CD4-positive, alpha-beta T cell treated with Interleukin-10 for 1 hour (primary cell): Measurements from ENCODE around the gene PPFIBP2.

Experiments used
- DNase-seq: peaks from one replicate; pipeline ENCODE4 v3.0.0-alpha.2; 2020

The PPFIBP2 gene

DNA sequence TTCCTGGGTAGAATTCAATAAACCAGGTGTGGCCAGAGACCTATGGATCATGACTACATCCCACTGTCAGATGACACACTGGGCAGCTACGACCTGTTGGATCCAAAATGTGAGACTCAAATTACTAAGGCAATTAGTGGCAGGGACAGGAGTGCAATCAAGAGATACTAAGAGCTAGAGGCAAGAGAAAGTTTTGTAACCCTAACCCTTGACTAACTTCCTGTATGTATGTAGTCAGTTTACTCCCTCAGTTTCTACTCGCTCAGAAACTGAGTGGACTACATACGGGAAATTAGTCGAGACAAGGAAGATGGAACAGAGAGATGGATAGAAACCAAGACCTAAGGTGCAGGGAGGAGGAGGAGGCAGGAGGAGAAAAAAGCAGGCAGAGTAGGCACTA, 156.8 kb downstream of the PPFIBP2 start:
- no peak for DNase-seq

DNA sequence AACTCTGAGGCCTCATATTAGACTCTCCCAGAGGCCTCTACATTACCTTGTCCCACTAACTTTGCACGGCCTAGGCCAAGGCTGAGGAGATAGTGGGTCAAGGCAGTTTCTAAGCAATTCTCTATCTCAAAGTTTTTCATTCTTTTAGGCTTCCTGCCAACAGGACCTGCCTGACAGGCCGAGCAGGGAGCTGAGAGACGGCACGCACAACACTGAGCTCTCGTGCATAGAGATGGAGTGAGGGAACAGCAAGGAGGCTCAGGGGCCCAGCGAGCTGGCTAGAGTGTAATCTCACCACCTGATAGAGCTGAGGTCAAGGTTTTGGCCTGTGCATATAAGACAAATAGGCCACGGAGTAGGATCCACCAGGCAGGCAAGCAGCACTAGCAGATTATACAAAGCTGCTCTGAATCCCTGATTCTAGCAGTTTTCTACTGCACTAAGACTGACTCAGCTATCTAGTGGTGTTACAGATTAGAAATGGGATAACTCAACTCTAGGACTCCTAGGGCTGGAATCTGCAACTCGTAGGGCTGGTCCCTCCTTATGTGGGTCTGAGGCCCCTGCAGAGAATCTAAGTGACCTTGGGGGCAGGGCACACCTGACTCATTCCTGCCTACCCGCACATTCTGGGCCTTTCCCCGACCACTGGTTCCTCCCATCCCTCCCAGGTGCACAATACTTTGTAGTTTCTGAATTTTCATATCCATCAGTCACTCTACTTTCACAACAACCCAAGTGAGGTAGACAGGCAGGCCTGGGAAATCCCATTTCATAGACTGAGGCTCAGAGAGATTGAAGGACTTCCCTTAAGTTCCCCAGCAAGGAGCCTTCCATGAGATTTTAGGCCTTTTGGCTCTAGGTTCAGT, 157.8 kb downstream of the PPFIBP2 start:
- DNase-seq, result no peak

GRCh38 chr11:7672276-7672959, 158.6 kb downstream of the PPFIBP2 start:
- no peak for DNase-seq

GRCh38 chr11:7672960-7673723, 159.3 kb downstream of the PPFIBP2 start, which contains the start of gene CYB5R2:
Gene CYB5R2 (minus strand): TSS chr11:7673500. CDS start chr11:7672825, 675 bp downstream.
- DNase-seq, result no peak

DNA sequence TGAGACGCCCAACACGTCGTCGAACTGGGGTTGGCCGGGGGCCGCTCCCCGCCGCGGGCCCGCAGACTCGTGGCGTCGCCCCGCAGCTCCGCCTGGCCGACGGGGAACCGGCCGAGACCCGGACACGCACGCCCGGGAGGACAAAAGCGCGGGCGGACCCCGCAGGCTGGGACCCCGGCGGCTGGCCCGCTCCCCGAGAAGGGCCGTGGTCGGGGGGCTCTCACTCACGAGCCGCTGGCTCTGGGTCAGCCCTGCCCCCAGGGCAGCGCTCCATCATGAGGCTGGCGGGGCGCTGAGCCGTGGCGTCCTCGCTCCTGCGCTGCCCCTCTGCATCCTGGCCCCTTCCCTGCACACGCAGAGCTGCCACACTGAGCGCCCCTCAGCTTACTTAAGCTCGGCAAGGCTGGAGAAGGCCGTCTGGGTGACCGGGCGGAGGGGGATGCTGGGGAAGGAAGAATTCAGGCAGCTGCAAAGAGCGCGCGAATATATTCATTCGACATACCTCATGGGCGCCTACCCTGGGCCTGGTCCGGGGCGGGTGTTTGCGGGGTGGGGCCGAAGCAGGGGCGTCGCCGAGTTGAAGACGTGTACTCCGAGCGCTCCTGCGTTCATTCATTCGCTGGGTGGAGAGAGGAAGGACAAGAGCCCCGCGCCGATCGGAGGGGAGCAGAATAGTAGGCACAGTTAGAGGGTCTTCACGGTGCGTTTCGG, 160.1 kb downstream of the PPFIBP2 start:
- DNase-seq, result no peak

- DNase-seq, result no peak
Measured at GRCh38 chr11:7675631-7676030, 161.8 kb downstream of the PPFIBP2 start.

DNA sequence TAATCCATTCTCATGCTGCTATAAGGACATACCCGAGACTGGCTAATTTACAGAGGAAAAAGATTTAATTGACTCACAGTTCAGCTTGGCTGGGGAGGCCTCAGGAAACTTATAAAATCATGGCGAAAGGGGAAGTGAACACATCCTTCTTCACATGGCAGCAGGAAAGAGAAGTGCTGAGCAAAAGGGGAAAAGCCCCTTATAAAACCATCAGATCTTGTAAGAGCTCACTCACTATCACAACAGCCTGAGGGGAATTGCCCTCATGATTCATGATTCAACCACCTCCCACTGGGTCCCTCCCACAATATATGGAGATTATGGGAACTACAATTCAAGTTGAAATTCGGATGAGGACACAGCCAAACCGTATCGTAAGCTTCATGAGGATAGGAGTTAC, 163.3 kb downstream of the PPFIBP2 start:
- no peak for DNase-seq

DNA sequence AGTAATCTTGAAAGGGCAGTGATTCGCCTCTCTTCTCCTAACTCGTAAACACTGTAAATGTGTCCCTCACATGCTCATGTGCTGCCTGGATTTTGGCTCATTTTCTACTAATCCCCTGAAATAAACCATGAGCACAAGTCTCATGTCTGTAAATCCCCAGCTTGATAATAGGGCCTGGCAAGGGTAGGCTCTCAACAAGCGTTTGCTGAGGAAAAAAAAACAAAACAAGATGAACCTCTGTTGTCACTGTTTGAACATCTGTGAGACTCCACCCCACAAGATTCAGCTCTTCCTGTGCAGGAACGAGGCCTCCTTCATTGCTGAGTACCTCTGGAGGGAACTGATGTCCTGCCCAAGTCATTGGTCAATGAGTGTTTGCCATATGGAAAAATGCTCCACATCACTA, 164.0 kb downstream of the PPFIBP2 start:
- no peak for DNase-seq

DNA sequence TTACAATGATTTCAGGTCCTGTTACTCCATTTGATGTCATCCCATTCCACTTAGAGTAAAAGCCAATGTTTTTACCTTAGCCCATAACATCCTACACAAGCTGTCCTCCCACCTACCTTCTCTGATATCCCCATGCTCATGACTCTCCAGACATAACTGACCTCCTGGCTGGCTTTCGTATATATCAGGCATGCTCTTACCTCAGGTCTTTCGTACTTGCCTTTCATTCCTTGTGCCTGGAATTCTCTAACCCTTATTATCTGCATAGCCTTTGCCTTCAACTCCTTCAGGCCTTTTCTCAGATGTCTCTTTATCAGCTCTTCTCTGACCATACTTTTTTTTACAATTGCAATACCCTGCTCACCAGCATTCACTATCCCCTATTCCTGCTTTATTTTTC, 169.8 kb downstream of the PPFIBP2 start:
- no peak for DNase-seq

DNA sequence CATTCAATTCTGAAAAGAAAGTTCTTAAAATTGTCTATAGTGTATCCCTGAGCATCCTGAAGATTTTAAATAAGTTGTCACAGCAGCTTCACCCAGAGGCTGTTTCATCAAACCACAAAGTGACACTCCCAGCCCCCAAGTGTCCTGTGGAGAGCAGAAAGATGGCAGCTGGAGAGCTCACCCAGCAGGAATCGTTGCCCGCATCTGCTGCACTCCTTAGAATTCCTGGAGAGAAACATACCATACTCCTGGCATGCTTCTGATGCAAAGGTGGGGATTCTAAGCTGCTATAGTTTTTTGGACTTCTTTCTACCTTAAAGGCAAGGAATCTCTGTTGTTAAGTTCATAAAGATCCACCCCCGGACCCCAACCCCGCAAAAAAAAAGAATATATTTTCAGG, 173.0 kb downstream of the PPFIBP2 start:
- no peak for DNase-seq

DNA sequence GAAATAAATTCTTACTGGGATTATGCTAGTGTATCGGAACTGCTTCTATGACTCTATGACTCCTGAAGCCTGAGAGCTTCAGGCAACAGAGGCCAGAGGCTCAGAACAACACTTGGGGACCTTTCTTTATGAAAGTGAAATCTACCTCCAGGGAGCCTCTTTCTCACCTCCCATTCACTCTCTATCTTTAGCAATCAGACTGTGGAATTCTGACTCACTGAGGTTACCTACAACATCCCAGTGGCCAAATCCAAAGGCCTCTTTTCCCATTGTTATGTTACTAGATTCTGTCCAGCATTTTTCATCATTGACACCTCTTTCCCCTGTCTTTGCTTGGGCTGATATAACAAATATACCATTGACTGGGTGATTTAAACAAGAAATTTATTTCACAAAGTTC, 173.6 kb downstream of the PPFIBP2 start:
- no peak for DNase-seq

- DNase-seq, result peak; percentile 21
Measured at GRCh38 chr11:7688238-7688826, 174.5 kb downstream of the PPFIBP2 start.

GRCh38 chr11:7689239-7689638, 175.4 kb downstream of the PPFIBP2 start:
- no peak for DNase-seq

DNA sequence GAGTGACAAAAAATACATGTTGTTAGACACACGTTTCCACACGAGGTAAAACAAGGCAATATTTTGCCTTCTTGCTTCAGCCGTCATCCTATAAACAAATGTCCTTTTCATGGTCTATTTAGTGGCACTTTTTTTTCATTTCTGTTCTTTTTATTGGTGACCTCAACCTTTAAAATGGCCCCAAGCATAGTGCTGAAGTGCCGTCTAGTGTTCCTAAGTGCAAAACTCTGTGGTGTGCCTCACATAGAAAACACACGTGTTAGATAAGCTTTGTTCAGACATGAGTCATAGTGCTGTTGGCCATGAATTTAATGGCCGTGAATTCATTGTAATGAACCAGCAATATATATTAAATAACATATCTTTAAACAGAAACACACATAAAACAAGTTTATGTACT, 176.8 kb downstream of the PPFIBP2 start:
- no peak for DNase-seq

DNA sequence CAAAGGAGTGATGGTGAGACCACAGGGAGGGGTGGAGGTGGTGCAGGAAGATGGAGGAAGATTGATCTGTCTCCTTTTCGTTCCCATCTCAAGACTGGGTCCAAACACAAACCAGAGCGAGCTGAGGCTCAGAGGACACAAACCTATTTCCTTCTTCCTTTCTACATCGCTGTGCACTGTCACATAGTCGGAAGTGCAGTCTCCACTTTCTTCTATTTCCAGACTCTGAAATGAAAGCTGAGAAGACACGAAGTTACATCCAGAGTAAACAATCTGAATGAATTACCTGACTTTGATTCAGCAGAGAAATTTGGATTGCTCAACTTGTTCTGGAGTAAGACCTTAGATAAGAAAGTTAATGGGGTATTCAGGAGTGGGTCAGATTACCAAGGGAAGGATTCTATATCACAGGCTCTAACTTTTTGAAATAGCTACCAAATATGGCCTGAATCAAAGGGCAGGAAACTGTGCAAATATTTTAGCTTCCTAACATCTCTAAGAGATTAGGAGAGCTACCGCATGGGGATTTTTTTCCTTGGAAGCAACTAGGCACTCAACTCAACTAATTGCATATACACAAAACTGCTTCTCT, 178.1 kb downstream of the PPFIBP2 start:
- no peak for DNase-seq

DNA sequence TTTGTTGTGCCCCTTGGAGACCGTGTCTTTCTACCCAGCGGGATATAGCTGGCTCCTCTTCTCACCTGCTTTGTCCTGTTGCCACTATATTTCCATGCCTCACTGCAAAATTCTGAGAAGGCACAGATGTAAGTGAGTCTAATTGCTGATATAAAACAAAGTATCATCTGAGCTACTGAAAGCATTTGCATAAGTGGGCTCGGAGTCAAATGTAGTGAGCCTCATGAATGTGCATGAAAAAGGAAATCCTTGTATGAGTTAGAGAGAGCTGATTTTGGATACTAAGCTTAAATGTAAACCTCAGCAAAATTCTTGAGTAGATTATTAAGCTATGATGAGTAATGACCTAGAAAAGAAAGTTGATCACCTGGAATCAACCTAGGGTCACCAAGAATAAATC, 178.6 kb downstream of the PPFIBP2 start:
- no peak for DNase-seq

GRCh38 chr11:7694235-7694634, 180.4 kb downstream of the PPFIBP2 start:
- no peak for DNase-seq

- no peak for DNase-seq
Measured at GRCh38 chr11:7696424-7696823, 182.6 kb downstream of the PPFIBP2 start.
